SH-SY5Y (cell line): ENCODE measurements around the gene RABGAP1.

Source experiments
- GATA2 ChIP-seq: IDR thresholded peaks from 2 replicates; pipeline ENCODE4 v1.6.1; 2011; ENCODE audit warnings: mild to moderate bottlenecking, low read depth, low read length
- GATA3 ChIP-seq: IDR thresholded peaks from 2 replicates; pipeline ENCODE4 v1.6.1; 2011; ENCODE audit warnings: low read depth, mild to moderate bottlenecking, low read length, moderate library complexity

DNA sequence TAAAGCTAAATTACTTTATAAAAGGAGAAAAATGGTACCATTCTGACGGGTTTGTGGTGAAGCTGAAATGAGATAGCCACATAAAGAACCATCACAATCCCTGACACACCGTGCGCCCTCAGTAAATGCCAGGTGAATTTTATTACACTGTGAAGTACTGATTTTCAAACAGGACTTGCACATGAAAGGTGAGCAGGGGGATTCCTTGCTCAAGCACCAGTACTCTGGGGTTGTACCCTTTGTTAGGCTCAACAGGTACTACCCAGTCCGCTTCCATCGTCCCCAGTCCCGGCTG, 419 bp upstream of the RABGAP1 start:
- TF ChIP-seq GATA2 (no peak), GATA3 (no peak)
